HepG2 (cell line): ENCODE data around the gene SYTL3. TPM values are rescaled to one million over a fixed set of nuclear protein-coding genes. Genes with fewer than 3 reads are reported as not detected.

ENCODE experiments used
- ATAC-seq: fragments of 200-7000 bp; cut with Tn5 transposase; 3 replicates; pipeline ENCODE4 v1.9.1; 2020; ENCODE audit warnings: mild to moderate bottlenecking, moderate library complexity
- BruUV-seq: library from RNA; stranded (reverse); fragments of 400-500 nt; replicated peaks from 2 replicates; lab custom pipeline; 2021; lab: Mats Ljungman, UMichigan
- CTCF ChIA-PET: fragments of 300-600 bp; formaldehyde crosslinking; extraction: SDS; loops from one replicate; lab custom pipeline; 2021; ENCODE audit warnings: low total read pairs, inconsistent platforms, low intra/inter-chr PET ratio; lab: Yijun Ruan, JAX
- POLR2A ChIA-PET: fragments of 350-600 bp; sonication (Branson Sonifier 250); formaldehyde crosslinking; loops from one replicate; lab custom pipeline; 2020; ENCODE audit warnings: antibody characterized with exemption, inconsistent platforms; lab: Yijun Ruan, JAX
- DNase-seq: peaks from one replicate; pipeline ENCODE4 v3.0.0-alpha.2; 2015; ENCODE audit warnings: low spot score
- FAIRE-seq: peaks from 3 replicates; lab custom pipeline; 2011; peaks lifted over from hg19 to GRCh38; lab: Jason Lieb, UNC
- H2AFZ ChIP-seq: one replicate; pipeline ENCODE4 v1.6.1; 2011; ENCODE audit warnings: low read length, inconsistent platforms
- H3K27ac ChIP-seq: fragments of 300-600 bp; 3 replicates; pipeline ENCODE4 v1.8.0; 2011; ENCODE audit warnings: mixed run types, mild to moderate bottlenecking, mixed read lengths, low read length, inconsistent platforms; ENCODE audit not compliant: insufficient read depth; ENCODE audit errors: extremely low read length
- H3K27me3 ChIP-seq, 2 experiments: fragments of 200-600 bp in 1 of 2; 2 replicates in 1 of 2; 3 replicates in 1 of 2; pipeline versions ENCODE4 v1.6.0 to v1.8.0; 2011; ENCODE audit warnings: low read length in 2 of 2, mild to moderate bottlenecking in 2 of 2, moderate library complexity in 2 of 2, inconsistent platforms in 1 of 2; ENCODE audit not compliant: insufficient read depth in 2 of 2, control insufficient read depth in 1 of 2
- H3K36me3 ChIP-seq, 2 experiments: fragments of 200-600 bp in 1 of 2; replicated peaks in 1 of 2; 2 replicates in 1 of 2; 3 replicates in 1 of 2; pipeline versions ENCODE4 v1.5.1 to v1.8.0; 2011; ENCODE audit warnings: low read length in 2 of 2, inconsistent platforms in 1 of 2; ENCODE audit not compliant: insufficient read depth in 2 of 2, control insufficient read depth in 1 of 2
- H3K4me1 ChIP-seq: 2 replicates; pipeline ENCODE4 v1.5.1; 2012; ENCODE audit warnings: low read length, inconsistent platforms; ENCODE audit not compliant: insufficient read depth
- H3K4me2 ChIP-seq: 2 replicates; pipeline ENCODE4 v1.6.0; 2011; ENCODE audit warnings: low read depth, low read length, inconsistent platforms
- H3K4me3 ChIP-seq, 3 experiments: fragments of 200-600 bp in 1 of 3; sonication (generic), shearing (Covaris generic) in 1 of 3; replicated peaks in 1 of 3; 2 replicates each; pipeline ENCODE4 v1.5.1; 2011 to 2016; ENCODE audit warnings: low read length in 3 of 3, inconsistent platforms in 2 of 3, low read depth in 2 of 3, mild to moderate bottlenecking in 2 of 3, control low read depth in 1 of 3, mixed read lengths in 1 of 3; ENCODE audit not compliant: insufficient read depth in 1 of 3
- H3K79me2 ChIP-seq: one replicate; pipeline ENCODE4 v1.6.1; 2011; ENCODE audit warnings: low read length, inconsistent platforms; ENCODE audit not compliant: insufficient read depth
- H3K9ac ChIP-seq: 2 replicates; pipeline ENCODE4 v1.6.0; 2011; ENCODE audit warnings: mild to moderate bottlenecking, low read depth, low read length, inconsistent platforms; ENCODE audit not compliant: insufficient read depth
- H3K9me3 ChIP-seq: 2 replicates; pipeline ENCODE4 v1.5.1; 2012; ENCODE audit warnings: mild to moderate bottlenecking, low read length
- H4K20me1 ChIP-seq: 2 replicates; pipeline ENCODE4 v1.6.0; 2011; ENCODE audit warnings: inconsistent platforms, mild to moderate bottlenecking, low read length, moderate library complexity; ENCODE audit not compliant: insufficient read depth
- FOXC1 ChIP-seq: sonication (generic); formaldehyde crosslinking; IDR thresholded peaks from 2 replicates; pipeline ENCODE4 v1.8.0; 2022; ENCODE audit warnings: mild to moderate bottlenecking, missing genetic modification reagents, borderline replicate concordance
- FOXO4 ChIP-seq: sonication (generic); formaldehyde crosslinking; conservative IDR thresholded peaks from 2 replicates; pipeline ENCODE4 v1.8.1; 2023; ENCODE audit warnings: missing genetic modification reagents
- KLF13 ChIP-seq: sonication (generic); formaldehyde crosslinking; IDR thresholded peaks from 2 replicates; pipeline ENCODE4 v1.4.0; 2020; ENCODE audit warnings: mild to moderate bottlenecking, missing genetic modification reagents
- ZNF121 ChIP-seq: sonication (generic); formaldehyde crosslinking; IDR thresholded peaks from 2 replicates; pipeline ENCODE4 v1.5.0; 2020; ENCODE audit warnings: mild to moderate bottlenecking, missing genetic modification reagents
- WGBS: methylation state at CpG from one replicate; pipeline ENCODE4 v1.1.6; 2017; ENCODE audit warnings: low lambda C conversion rate; 5-methylcytosine and 5-hydroxymethylcytosine counted together
- in situ Hi-C: cut with HindIII; loops from 2 replicates; pipeline ENCODE4 v1.10.0; 2017; ENCODE audit warnings: low pct_unique_long_range_greater_than_20kb; ENCODE audit not compliant: extremely low pct_ligation_motif_present
- intact Hi-C: fragments of 100-400 bp; cut with micrococcal nuclease; formaldehyde crosslinking; loops from one replicate; pipeline ENCODE4 v1.10.0; 2022; ENCODE audit not compliant: unreplicated experiment
- polyA plus RNA-seq, 8 experiments: library from polyadenylated mRNA; depleted of rRNA in 3 of 8; stranded (reverse) in 7 of 8; unstranded in 1 of 8; fragments of >200 nt; fragmentation: Illumina TruSeq in 4 of 8; extraction: Trizol in 4 of 8; gene quantifications; 2 replicates each; pipeline versions ENCODE4 v1.2.1 to v1.2.3, GENCODE V29; 2011 to 2016; ENCODE audit warnings: low read depth in 4 of 8, missing spikeins in 1 of 8, mixed read lengths in 1 of 8; ENCODE audit not compliant: insufficient read depth in 1 of 8
- total RNA-seq, 5 experiments: library from RNA; depleted of rRNA; stranded (reverse); fragments of >200 nt; fragmentation: Illumina TruSeq; extraction: Trizol; gene quantifications; 2 replicates each; pipeline ENCODE4 v1.2.3, GENCODE V29; 2016; ENCODE audit warnings: low read depth in 1 of 5

SYTL3 gene
- total and polyA plus RNA-seq, 2 of the 13 experiments (the other 11 are each of a cell fraction or from before 2014, with no cell fraction given) = 0.11 to 0.28 TPM

- no peak for DNase-seq
- in situ Hi-C loops (no loop called here), intact Hi-C loops (loop anchor here (10.0 kb wide), 1 partner anchor 1119 kb away; the partner anchor contains the start of gene ACAT2)
- Histone ChIP-seq H3K27me3 (peaks cover 2 to 24% of the 10 kb centered on the region in 2 experiments; a peak in 3 of 5 replicates), H3K4me1 (peaks cover 33% of the 10 kb centered on the region), H2AFZ (no peak overlapping the region), H3K9me3 (no peaks in the 10 kb centered on the region), H3K27ac (no peak overlapping the region), H3K79me2 (peaks cover 20% of the 10 kb centered on the region), H3K36me3 (no peaks in the 10 kb centered on the region), H4K20me1 (no peaks in the 10 kb centered on the region), H3K4me3 (no peak overlapping the region), H3K9ac (no peak overlapping the region), H3K4me2 (peak overlapping the region; percentile 91; the same call in 1 of the 2 replicates)
- no peak for FAIRE-seq
- ATAC-seq = no peak
- ChIA-PET CTCF (no interaction called here), POLR2A (no interaction called here)
- no TSS peak for BruUV-seq
- WGBS = 42% methylated on average over 10 of the region's 10 CpGs
- TF ChIP-seq KLF13 (CRISPR knock-in tag) (no peak), FOXO4 (CRISPR knock-in tag) (0 out of 2 replicates have a peak, but pooled peaks have one; percentile 80), FOXC1 (CRISPR knock-in tag) (0 out of 2 replicates have a peak, but pooled peaks have one; percentile 43), ZNF121 (CRISPR knock-in tag) (peak; percentile 53; the same call in 1 of the 2 replicates)
Observed at GRCh38 chr6:158646023-158646910, 3.6 kb upstream of the SYTL3 start.
